ENCODE measurements around the gene GPC5.
"Not testable (repeated sequence)": the region's sequence is repeated elsewhere in the genome, so short reads cannot be mapped to it uniquely, and the experiment has no call there.

GPC5 gene

GRCh38 chr13:91398413-91399188, at the start of gene GPC5:
Gene GPC5, plus strand, starts transcription at chr13:91398621.
- peak; percentile 67 for DNase-seq

DNA sequence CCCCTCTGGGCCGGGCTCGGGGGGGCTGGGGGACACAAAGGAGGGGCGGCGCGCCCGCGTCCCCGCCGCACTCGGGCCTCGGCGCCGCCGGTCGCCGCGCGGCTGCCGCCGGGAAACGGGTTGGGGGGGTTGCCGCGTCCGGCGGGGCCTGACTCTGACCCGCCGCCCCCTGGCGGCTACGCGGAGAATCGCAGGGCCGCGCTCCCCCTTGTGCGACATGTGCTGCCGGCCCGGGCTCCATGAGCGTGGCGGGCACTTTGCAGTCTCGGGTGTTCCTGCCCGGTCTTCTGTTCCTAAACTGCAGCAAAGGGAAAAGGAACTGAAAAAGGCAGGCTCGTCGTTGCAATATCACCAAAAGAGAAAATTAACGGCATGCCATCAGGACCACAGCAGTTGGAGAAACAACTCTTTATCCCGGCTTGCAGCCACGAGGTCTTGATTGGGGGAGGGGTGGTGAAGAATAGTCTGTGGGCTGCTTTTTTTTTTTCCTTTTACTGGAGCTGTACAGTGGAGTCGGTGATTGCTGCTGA, 49.5 kb upstream of the GPC5 start:
- peak; percentile 93 for DNase-seq

DNA sequence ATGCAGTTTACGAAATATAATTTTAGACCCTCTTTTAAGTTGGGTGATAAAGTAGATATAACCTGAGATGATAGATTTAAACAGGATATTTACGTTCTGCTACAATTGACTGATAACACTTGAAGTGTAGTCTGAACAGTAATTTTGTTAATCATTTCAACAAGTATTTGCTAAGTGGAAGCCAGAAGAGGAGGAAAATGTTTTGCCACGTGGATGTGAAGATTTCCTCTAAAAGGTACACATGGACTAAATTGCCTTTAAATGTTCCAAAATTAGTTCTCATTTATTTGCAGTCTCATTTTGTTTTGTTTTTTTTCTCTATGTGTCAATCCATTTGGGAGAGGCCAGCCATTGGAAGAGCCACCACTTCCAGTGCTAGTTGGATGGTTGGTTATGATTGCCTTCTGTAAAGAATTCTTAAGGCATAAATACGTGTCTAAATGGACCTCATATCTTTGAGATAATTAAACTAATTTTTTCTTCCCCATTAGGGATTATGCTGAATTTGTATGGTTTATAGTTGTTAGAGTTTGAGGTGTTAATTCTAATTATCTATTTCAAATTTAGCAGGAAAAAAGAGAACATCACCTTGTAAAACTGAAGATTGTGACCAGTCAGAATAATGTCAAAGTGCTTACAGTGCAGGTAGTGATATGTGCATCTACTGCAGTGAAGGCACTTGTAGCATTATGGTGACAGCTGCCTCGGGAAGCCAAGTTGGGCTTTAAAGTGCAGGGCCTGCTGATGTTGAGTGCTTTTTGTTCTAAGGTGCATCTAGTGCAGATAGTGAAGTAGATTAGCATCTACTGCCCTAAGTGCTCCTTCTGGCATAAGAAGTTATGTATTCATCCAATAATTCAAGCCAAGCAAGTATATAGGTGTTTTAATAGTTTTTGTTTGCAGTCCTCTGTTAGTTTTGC, 48.2 kb upstream of the GPC5 start:
- DNase-seq = no peak

DNA sequence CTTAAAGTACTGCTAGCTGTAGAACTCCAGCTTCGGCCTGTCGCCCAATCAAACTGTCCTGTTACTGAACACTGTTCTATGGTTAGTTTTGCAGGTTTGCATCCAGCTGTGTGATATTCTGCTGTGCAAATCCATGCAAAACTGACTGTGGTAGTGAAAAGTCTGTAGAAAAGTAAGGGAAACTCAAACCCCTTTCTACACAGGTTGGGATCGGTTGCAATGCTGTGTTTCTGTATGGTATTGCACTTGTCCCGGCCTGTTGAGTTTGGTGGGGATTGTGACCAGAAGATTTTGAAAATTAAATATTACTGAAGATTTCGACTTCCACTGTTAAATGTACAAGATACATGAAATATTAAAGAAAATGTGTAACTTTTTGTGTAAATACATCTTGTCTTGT, 47.3 kb upstream of the GPC5 start:
- DNase-seq = no peak

DNA sequence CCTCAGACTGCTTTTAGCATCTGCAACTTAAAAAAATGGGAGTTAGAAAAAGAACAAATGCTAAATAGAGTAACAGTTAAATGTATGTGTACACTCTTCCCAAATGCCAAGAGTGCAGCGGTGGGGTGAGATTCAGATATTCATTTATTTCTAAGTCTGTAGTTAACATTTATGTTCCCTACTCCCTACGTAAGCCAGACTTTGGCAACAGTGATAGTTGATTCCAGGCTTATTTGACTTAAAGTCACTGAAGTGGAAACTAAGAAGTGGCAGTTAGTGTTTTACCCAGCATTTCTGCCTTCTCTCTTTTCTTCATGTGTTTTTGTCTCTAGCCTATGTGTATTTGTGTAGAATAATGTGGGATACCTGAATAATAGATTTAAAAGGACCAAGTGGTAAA, 46.4 kb upstream of the GPC5 start:
- DNase-seq = no peak

DNA sequence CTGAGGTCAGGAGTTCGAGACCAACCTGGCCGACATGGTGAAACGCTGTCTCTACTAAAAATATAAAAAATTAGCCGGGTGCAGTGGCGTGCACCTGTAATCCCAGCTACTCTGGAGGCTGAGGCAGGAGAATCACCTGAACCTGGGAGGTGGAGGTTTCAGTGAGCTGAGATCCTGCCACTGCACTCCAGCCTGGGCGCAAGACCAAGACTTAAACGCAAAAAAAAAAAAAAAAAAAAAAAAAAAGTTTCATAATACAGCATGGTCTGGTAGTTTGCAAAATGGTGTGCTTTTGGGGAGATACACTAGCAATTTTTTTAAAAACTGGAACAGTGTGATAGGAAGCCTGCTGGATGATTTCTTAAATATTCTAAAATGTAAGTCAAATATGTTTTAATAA, 45.5 kb upstream of the GPC5 start:
- not testable (repeated sequence) for DNase-seq

GRCh38 chr13:91353494-91353893, 44.9 kb upstream of the GPC5 start:
- no peak for DNase-seq

GRCh38 chr13:91355099-91355825, 43.2 kb upstream of the GPC5 start:
- no peak for DNase-seq

- DNase-seq = no peak
Observed at GRCh38 chr13:91355826-91356710, 42.4 kb upstream of the GPC5 start.

DNA sequence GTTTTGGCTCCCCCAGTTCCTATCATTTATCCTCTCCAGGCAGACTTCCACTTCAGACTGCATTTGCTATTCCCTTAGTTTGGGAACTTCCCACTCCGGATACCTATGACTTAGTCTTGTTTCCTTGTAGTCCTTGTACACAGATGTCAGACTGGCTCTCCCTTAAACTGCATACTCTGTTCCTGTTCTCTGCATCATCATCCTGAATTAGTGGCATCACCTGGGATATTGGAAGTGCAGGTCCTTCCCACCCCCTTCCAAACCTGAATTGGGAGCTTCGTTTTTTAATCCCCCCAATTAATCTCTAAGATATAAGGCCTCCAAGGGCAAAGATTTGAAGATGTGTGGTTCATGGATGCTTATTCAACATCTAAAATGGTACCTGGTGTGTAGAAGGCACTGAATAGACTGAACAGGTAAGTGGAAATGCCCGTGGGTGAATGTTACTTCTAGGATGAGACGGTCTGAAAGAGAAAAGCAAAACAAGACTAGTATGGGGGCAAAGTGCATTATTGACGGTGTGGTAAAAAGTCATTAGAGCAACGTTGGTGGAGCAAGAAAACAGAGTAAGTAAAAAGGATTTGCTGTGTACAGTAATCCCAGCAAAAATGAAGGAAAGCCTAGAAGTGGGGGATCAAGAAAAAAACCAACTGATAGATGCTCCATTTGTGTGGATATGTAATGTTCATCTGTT, 41.4 kb upstream of the GPC5 start:
- DNase-seq = no peak

DNA sequence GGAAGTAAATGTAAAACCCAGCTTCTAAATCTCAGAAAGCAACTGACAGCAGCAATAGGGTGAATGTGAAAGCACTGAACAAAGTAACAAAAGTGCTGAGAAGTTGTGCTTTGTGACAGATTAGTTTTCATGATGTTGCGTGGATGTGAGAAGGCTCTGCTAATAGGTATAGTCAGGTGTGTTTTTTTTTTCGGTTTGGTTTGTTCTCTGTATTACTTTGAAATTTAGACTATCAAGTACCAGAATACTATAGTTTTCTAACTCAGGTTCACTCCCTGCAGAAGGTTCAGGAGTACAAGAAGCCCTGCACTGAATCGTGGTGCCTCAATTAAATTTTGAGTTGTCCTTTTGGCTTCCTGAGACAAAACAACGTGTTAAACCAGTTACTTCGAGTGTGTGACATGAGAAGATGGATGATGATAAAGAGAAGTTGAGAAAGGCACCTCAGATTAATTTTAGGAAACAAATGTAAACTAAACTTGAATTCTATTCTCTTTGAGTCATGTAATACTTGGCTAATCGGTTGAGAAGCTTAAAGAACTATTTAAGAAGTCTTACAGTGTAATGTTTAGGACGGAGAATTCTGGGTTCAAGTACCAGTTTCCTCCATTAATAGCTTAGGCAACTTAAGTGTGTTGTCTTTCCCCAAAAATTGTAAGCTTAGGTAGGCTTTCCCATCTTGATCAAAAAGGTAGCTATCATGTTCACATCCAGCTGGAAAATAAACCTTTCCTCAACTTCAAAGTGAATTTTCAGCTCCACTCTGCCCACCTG, 40.6 kb upstream of the GPC5 start:
- no peak for DNase-seq

DNA sequence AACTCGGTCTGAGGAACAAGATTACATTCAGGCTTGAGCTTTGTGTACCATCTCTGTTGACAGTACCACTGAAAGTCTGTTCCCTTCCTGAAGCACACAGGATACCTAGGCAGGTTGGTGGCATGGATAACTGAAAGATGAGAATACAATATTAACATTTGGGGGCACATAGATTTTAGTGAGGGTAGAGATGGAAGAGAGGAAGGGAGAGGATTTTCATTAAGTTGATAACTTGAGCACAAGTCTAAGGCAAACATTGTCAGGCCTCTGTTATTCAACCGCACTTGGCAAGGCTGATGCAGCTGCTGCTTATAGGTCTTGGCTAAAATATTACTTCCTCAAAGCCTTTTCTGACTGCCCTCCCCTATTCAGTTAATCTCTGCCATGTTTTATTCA, 40.0 kb upstream of the GPC5 start:
- DNase-seq = peak; percentile 31

- no peak for DNase-seq
Observed at GRCh38 chr13:91359111-91359510, 39.3 kb upstream of the GPC5 start.

DNA sequence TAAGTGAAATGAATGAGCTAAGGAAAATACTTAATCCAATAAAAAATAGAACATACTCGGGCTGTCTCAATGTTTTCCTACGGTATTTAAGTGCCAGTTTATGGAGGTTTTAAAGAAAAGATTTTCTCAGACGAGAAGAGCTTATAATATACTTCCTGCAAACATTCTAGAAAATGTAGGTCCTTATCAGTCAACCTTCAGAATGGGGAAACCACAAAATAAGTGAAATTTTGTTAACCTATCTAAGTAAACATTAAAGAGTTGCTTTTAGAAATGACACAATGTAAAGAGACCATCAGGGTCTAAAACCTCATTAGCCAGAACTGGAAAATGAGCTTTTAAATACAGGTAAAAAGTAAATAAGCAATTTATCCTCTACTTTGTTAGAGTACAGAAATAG, 38.8 kb upstream of the GPC5 start:
- no peak for DNase-seq

DNA sequence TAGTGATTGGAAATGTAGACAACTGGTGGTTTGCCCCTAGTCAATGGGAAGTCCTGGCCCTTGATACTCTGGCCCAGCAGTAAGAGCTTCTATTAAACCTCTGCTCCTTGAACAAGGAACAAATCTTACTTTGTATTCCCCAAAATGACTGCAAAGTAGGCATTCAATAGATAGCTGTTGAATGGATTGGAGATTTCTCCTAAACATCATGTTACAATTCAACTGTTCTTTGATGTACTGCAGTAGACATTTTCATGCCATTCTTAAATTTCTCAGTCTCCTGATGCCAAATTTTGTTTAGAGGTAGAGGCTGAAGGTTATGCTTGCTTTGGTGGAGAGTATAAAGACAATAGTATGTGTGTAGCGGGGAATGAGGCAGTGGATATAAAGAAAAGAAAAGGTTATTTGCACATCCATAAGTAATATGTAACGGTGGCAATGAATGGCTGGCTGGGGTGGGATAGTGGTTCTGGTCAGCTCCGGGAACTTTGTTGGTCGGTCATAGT, 38.1 kb upstream of the GPC5 start:
- DNase-seq = no peak

- no peak for DNase-seq
Observed at GRCh38 chr13:91361755-91362271, 36.6 kb upstream of the GPC5 start.

DNA sequence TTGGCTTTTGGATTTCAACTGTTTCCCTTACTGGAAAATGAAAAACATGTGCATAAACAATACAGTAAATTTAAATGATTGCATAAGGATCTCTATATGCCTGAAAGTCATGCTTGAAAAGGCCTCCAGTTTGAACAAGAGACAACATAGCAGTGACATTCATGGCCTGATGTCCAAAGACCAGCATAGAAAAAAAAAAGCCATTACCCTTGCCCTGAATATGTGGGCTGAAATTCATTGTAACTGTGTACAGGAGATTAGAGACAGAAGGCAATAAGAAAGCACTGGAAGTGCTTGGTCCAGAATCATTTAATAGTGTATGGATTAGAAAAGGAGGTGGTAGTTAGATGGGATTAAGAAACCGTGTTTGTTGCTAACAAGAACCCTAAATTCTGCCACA, 35.5 kb upstream of the GPC5 start:
- no peak for DNase-seq

DNA sequence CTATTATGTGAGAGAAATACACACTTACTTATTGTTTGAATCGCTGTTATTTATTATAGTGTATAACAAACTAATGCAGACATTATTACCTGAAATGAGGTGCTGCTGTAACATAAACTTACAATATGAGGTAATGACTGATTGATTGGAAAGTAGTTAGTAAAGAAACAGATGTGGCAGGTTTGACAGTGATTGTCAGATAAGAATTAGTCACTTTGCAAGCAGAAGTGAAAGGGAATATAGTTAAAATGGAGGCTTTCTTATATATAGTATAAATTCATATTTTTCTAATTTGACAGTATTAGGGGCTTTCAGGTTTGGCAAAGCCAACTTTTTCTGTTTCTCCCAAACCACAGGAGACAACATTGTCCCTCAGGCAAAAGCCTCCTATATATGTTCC, 30.3 kb upstream of the GPC5 start:
- no peak for DNase-seq

DNA sequence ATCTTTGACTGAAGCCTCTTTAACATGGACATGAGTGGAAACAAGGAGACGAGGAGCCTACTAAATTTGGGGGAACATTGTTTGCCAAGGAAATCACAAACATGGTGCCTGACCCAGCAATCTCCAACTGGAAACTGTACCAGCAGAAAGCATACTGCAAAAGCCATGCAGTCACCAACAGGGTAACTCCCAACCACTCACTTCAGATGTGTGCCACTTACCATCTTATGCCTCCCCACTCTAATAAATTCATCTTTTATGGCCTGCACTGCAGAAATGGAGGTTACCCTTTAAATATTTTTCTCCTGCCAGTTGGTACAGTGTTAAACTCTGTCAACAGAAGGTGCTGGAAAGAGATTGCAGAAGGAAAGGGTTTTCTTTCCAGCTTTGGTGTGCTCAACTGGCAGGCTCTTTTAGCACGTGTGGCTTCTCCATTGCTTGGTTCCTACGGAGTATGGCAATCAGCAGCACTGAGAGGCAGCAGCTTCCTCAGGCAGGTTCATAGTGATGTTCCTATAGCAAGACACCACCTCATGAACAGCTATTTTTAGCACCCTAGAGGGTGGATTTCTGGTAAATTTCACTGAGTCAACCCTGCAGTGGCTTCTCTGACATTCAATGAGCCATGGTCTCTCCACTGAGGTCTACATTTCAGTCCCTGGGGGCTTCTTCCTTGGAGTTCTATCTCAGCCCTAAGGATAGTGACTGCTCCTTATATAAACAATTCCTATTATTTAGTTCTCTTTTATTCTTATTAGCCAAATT, 29.6 kb upstream of the GPC5 start:
- no peak for DNase-seq
